GM11168 (cell line): ENCODE measurements around the gene UBAP2L.
"Not testable (repeated sequence)": the region's sequence is repeated elsewhere in the genome, so short reads cannot be mapped to it uniquely, and the experiment has no call there.

Source experiments
- in situ Hi-C: fragments of 300-500 bp; cut with MboI; formaldehyde crosslinking; loops from one replicate; pipeline ENCODE4 v1.12.0; 2022; ENCODE audit warnings: low sequenced_read_pairs; ENCODE audit not compliant: unreplicated experiment

Gene UBAP2L

GRCh38 chr1:154304664-154305337 is 84.0 kb downstream of the UBAP2L start:
- in situ Hi-C loops = no loop called here

GRCh38 chr1:154306151-154306550 is 85.4 kb downstream of the UBAP2L start:
- in situ Hi-C loops = no loop called here

- in situ Hi-C loops = not testable (repeated sequence)
Observed at GRCh38 chr1:154307670-154308270, 87.0 kb downstream of the UBAP2L start.

- in situ Hi-C loops = not testable (repeated sequence)
Observed at GRCh38 chr1:154309136-154309535, 88.4 kb downstream of the UBAP2L start.

- in situ Hi-C loops = not testable (repeated sequence)
Observed at GRCh38 chr1:154312229-154313065, 91.7 kb downstream of the UBAP2L start.

GRCh38 chr1:154313066-154313356 is 92.3 kb downstream of the UBAP2L start:
- in situ Hi-C loops = no loop called here

- in situ Hi-C loops = not testable (repeated sequence)
Observed at GRCh38 chr1:154314226-154314625, 93.5 kb downstream of the UBAP2L start.

- in situ Hi-C loops = no loop called here
Observed at GRCh38 chr1:154316704-154317103, 95.9 kb downstream of the UBAP2L start.

GRCh38 chr1:154318386-154318785 is 97.6 kb downstream of the UBAP2L start:
- in situ Hi-C loops = no loop called here
